SK-N-DZ (cell line): Measurements from ENCODE around the gene HTRA2. TPM values are rescaled to one million over a fixed set of nuclear protein-coding genes. Genes with fewer than 3 reads are reported as not detected.
"Not testable (repeated sequence)": the region's sequence is repeated elsewhere in the genome, so short reads cannot be mapped to it uniquely, and the experiment has no call there.

ENCODE experiments used
- DNase-seq: peaks from one replicate; pipeline ENCODE4 v3.0.0-alpha.2; 2015; ENCODE audit warnings: low spot score
- polyA plus RNA-seq, 2 experiments: library from polyadenylated mRNA; depleted of rRNA; stranded (reverse); fragments of >200 nt; gene quantifications; 2 replicates each; pipeline ENCODE4 v1.2.3, GENCODE V29; 2014

The HTRA2 gene
- polyA plus RNA-seq (2014; cell fraction: cytosol; rRNA removed): 61.5 and 73.7 TPM in 2 replicates
- 109 and 154 TPM in 2 replicates for polyA plus RNA-seq (2014; cell fraction: nucleus; rRNA removed)

DNA sequence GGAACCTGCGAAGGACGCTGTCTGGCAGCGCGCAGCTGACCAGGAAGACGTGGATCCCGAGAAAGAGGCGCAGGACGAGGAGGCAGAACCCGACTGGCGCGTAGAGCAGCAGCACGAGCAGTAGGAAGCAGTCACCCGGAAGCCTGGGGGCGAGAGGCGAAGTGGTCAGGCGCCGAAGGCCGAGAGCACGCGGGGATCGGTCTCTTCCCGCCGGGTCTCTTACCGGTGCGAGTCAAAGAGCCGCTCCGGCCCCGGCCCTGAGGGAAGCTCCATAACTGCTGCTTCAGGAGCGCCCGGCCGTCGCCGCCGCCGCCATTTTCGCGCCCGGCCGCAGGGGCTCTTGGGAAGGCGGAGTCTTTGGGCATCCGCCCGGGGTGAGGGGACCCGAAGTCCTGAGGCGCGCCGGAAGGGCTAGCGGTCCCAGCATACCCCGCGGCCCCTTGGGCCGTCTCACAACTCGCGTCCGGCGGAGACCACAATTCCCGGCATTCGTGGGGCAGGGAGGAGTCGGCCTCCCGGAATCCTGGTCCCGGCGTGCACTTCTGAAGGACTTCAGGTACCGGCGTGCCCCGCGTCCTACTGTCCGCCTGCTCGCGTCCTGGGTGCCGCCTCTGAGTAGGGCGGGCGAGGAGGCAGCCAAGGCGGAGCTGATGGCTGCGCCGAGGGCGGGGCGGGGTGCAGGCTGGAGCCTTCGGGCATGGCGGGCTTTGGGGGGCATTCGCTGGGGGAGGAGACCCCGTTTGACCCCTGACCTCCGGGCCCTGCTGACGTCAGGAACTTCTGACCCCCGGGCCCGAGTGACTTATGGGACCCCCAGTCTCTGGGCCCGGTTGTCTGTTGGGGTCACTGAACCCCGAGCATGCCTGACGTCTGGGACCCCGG is at the start of gene HTRA2, which contains the start of gene AUP1:
Gene HTRA2, plus strand, starts transcription at position 577 of the 882 bp plus-strand sequence. Its CDS starts 74 bp downstream, at position 651.
Gene AUP1, minus strand, starts transcription at position 350 of the 882 bp plus-strand sequence. Its CDS starts 77 bp downstream, at position 273.
- DNase-seq: peak; percentile 98

DNA sequence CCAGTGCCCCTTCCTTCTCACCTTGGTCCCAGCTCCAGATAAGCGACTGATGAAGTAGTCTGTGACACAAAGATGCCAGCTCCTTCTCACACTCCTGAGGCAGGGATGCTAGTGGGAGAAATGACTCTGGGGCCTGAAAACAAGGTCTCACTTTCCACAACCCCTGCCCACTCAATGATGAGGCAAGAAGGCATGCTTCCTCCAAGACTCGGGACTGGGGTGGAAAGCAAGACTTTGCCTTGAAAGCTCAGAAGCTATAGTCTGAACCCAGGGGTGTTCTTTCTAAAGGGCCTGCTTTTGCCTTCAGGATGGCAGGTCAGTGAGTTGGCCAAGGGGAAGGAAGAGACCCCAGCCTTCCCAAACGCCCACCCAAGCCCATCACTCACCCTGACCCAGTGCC is 48.3 kb upstream of the HTRA2 start:
- no peak for DNase-seq

GRCh38 chr2:74481961-74482800 is 47.6 kb upstream of the HTRA2 start:
- no peak for DNase-seq

DNA sequence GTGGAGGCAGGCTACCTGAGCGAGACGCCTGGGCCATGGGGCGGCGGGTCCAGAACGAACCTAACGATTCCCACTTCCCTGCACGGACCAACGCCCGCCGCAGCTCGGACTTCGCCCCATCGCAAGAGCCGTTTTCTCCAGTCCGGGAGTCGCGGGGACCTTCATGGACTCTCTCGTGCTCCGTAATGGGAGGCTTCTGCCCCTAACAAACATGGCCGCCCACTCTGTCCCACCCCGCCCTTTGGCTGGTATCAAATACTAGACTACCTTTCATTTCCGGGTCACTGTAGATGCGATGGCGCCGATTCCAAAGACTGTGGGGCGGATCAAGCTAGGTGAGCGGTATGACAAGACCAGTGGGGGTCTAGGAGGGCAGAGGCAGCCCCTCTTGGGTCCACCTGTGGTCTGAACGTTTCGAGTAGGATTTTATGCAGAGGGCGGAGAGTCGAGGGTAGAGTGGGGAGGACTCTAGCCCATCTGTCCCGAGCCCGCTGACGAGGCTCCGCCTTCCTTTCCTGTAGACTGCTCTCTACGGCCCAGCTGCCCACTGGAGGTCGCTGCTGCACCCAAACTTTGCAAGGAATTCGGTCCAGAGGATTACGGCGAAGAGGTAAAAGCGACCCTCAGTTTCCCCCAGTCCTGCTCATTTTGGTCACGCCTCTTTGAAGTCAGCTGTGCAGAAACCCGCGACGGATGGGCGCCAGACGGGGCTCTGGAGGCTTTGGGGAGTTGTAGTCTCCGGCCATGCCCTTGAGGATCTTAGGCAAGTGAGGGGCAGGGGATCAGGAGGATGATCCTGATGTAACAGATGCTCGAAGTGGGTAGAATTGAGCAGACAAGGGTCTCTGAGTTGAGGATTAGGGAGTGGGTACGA is 46.7 kb upstream of the HTRA2 start, which contains the start of the genes CCDC142 and TTC31:
Gene CCDC142, minus strand, starts transcription at position 198 of the 874 bp plus-strand sequence. Its CDS starts 161 bp downstream, at position 37.
Gene TTC31, plus strand, starts transcription at position 281 of the 874 bp plus-strand sequence. Its CDS starts 15 bp downstream, at position 296.
- DNase-seq: peak; percentile 96

- DNase-seq: not testable (repeated sequence)
These were observed 46.0 kb upstream of the HTRA2 start for GRCh38 chr2:74483675-74484164.

DNA sequence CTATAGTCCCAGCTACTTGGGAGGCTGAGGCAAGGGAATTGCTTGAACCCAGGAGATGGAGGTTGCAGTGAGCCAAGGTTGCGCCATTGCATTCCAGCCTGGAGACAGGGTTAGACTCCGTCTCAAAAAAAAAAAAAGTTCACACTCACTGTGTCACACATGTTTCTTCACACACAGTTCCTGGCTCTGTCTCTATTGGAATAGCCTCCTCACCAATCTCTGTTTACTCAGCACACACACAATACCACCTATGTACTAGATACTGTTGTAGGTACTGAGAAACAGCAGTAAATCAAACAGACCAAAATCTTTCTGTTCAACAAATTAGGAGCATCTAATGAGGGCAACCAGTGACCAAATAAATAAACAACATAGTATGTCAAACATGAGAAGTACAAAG is 43.6 kb upstream of the HTRA2 start:
- no peak for DNase-seq

DNA sequence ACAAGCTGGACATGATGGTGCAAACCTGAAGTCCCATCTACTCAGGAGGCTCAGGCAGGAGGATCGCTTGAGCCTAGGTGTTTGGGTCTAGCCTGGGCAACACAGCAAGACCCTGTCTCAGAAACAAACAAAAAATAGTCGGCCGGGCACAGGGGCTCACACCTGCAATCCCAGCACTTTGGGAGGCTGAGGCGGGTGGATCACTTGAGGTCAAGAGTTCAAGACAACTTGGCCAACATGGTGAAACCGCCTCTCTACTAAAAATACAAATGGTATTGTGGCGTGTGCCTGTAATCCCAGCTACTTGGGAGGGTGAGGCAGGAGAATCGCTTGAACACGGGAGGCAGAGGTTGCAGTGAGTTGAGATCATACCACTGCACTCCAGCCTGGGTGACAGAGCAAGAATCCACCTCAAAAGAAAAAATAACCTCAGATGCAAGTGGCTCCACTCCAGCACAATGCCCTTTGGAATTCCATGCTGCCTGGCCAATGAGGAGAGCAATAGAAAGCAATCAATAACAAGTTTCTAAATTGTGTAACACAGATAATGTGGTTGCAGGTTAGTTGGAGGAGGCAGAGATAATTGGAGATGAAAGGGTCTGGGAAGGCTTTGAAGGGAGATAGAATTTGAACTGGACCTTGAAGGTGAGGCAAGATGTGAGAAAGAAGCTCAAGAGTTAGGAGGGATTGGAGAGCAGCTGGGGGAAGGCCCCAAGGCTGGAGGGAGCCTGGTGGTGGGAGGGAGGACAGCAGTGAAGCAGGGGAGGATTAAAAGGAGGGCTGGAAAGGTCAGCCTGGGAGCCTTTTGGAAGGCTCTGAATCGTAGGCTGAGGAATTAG is 40.9 kb upstream of the HTRA2 start:
- no peak for DNase-seq

- DNase-seq: no peak
These were observed 39.8 kb upstream of the HTRA2 start for GRCh38 chr2:74489906-74490305.

GRCh38 chr2:74491648-74492544 is 37.8 kb upstream of the HTRA2 start:
- DNase-seq: no peak

GRCh38 chr2:74493546-74493945 is 36.2 kb upstream of the HTRA2 start:
- no peak for DNase-seq

GRCh38 chr2:74495440-74495839 is 34.3 kb upstream of the HTRA2 start:
- no peak for DNase-seq

DNA sequence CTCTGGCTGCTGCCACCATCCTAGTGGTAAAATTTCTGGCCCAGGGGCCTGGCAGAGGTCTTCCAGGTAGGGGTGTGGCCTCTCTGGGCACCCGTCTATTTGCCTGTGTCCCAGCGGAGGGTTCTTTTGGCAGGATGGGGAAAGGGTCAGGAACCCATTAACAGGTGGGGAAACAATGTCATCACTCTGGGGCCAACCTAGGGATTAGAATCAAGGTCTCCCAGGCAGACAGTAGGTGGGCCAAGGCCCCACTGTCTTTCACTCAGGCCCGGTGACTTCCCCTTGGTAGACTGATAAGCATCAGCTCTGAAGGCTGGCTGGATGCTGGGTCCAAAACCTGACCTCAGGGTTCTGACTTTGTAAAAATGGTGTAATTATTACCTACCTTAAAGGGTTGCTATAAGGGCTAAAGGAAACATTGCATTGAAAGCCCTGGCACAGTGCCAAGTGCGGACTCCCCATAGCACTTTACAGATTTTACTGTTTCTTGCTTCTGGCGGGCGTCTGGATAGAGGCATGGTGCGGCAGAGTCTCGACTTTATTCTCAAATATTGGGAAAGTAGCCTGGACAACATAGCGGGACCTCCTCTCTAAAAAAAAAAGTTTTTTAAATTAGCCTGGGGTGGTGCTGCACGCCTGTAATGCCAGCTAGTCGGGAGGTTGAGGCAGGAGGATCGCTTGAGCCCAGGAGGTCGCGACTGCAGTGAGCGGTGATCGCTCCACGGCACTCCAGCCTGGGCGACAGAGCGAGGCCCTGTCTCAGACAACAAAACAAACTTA is 32.5 kb upstream of the HTRA2 start:
- DNase-seq: no peak

GRCh38 chr2:74497777-74498499 is 31.8 kb upstream of the HTRA2 start:
- no peak for DNase-seq

- DNase-seq: no peak
These were observed 31.1 kb upstream of the HTRA2 start for GRCh38 chr2:74498500-74499266.

DNA sequence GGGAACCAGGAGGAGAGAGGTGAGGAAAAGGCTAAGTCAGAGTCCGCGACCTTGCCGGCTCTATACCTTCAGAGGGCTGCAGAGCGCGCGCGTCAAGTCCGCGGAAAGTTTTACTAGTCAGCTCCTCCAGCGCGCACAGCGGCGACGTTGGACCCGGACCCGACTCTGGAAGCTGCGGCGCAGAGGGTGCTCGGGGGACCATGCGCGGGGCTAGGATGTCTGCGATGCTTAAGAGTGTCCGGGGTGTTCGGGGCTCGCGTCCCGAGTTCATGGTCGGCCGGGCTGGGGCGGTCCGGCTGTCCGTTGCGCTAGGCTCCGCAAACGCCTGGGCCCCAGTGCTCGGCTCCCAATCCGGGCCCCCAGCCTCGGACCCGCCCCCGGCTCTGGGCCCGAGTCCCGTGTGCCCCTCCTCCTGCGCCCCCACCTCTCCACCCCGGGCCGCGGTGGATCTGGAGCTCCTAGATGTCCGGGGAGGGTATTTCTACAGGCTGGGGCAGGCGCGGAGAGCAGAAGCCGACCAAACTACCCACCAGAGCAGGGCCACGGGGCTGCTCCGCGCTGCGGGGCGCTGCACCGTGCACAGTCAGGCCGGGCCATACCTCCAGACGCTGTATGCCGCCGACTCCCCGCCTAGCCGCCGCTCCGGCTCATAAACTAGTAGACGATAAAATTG is 30.3 kb upstream of the HTRA2 start, which contains the start of gene LBX2:
Gene LBX2, minus strand, starts transcription at position 337 of the 673 bp plus-strand sequence. Its CDS starts 66 bp downstream, at position 271.
- no peak for DNase-seq
